GM23248 (cell line): ENCODE data around the gene LEF1. TPM values are rescaled to one million over a fixed set of nuclear protein-coding genes. Genes with fewer than 3 reads are reported as not detected.

Experiments
- DNase-seq: peaks from one replicate; pipeline ENCODE4 v3.0.0-alpha.2; 2015
- H2AFZ ChIP-seq: fragments of 200-600 bp; sonication (generic); 2 replicates; pipeline ENCODE4 v1.6.1; 2016; ENCODE audit warnings: antibody characterized with exemption
- H3F3A ChIP-seq: fragments of 200-600 bp; sonication (generic); 2 replicates; pipeline ENCODE4 v1.6.1; 2016; ENCODE audit warnings: mild to moderate bottlenecking, antibody characterized with exemption, mixed run types; ENCODE audit not compliant: insufficient read depth
- H3K27ac ChIP-seq: fragments of 200-600 bp; sonication (generic); 2 replicates; pipeline ENCODE4 v1.5.1; 2016; ENCODE audit warnings: mild to moderate bottlenecking
- H3K27me3 ChIP-seq: fragments of 200-600 bp; sonication (generic); replicated peaks from 2 replicates; pipeline ENCODE4 v1.6.1; 2016; ENCODE audit warnings: mild to moderate bottlenecking; ENCODE audit not compliant: insufficient read depth
- H3K36me3 ChIP-seq: fragments of 200-600 bp; sonication (generic); 2 replicates; pipeline ENCODE4 v1.6.1; 2016; ENCODE audit warnings: low read depth, mild to moderate bottlenecking
- H3K4me1 ChIP-seq: fragments of 200-600 bp; sonication (generic); 2 replicates; pipeline ENCODE4 v1.6.1; 2016; ENCODE audit warnings: mild to moderate bottlenecking; ENCODE audit not compliant: insufficient read depth
- H3K4me2 ChIP-seq: fragments of 200-600 bp; sonication (generic); one replicate; pipeline ENCODE4 v1.6.1; 2016; ENCODE audit warnings: mild to moderate bottlenecking; ENCODE audit not compliant: unreplicated experiment
- H3K4me3 ChIP-seq: fragments of 200-600 bp; sonication (generic); 2 replicates; pipeline ENCODE4 v1.5.1; 2016; ENCODE audit warnings: mild to moderate bottlenecking
- H3K79me2 ChIP-seq: fragments of 200-600 bp; sonication (generic); 2 replicates; pipeline ENCODE4 v1.6.1; 2016; ENCODE audit warnings: mild to moderate bottlenecking; ENCODE audit not compliant: insufficient read depth
- H3K9ac ChIP-seq: fragments of 200-600 bp; sonication (generic); 2 replicates; pipeline ENCODE4 v1.6.1; 2016; ENCODE audit warnings: mild to moderate bottlenecking
- H3K9me2 ChIP-seq: fragments of 200-600 bp; sonication (generic); 2 replicates; pipeline ENCODE4 v1.6.1; 2016; ENCODE audit warnings: mixed run types, mild to moderate bottlenecking, moderate library complexity; ENCODE audit not compliant: insufficient read depth
- H3K9me3 ChIP-seq: fragments of 200-600 bp; sonication (generic); one replicate; pipeline ENCODE4 v1.6.1; 2017; ENCODE audit warnings: low read depth
- H4K20me1 ChIP-seq: fragments of 200-600 bp; sonication (generic); 2 replicates; pipeline ENCODE4 v1.6.0; 2016; ENCODE audit not compliant: insufficient read depth
- EZH2 ChIP-seq: fragments of 200-600 bp; sonication (generic); IDR thresholded peaks from 2 replicates; pipeline ENCODE4 v1.6.1; 2018; ENCODE audit warnings: antibody characterized with exemption, mild to moderate bottlenecking; ENCODE audit not compliant: insufficient read depth, poor library complexity, severe bottlenecking
- EZH2phosphoT487 ChIP-seq: fragments of 200-600 bp; sonication (generic); IDR thresholded peaks from 2 replicates; pipeline ENCODE4 v1.6.1; 2018; ENCODE audit warnings: antibody characterized with exemption, moderate library complexity, mild to moderate bottlenecking, low read depth; ENCODE audit not compliant: insufficient read depth
- WGBS, 2 experiments: methylation state at CpG; one replicate each; pipeline ENCODE4 v1.1.6; 2015 to 2017; ENCODE audit warnings: low lambda C conversion rate in 2 of 2, low coverage in 1 of 2; ENCODE audit errors: missing lambda C conversion rate in 2 of 2; 5-methylcytosine and 5-hydroxymethylcytosine counted together
- in situ Hi-C: fragments of 300-500 bp; cut with MboI; formaldehyde crosslinking; loops from 2 replicates; pipeline ENCODE4 v1.15.0; 2020
- polyA plus RNA-seq: library from polyadenylated mRNA; unstranded; fragments of >200 nt; fragmentation: Nextera tagmentation; extraction: Ambion mirVana; gene quantifications from 2 replicates; pipeline ENCODE4 v1.2.1, GENCODE V29; 2016
- total RNA-seq: library from RNA; depleted of rRNA; stranded (reverse); fragments of >200 nt; shearing (Covaris generic); gene quantifications from 2 replicates; pipeline ENCODE4 v1.2.3, GENCODE V29; 2014; rRNA removed

Gene LEF1
- total RNA-seq (not detected in 2 replicates), polyA plus RNA-seq (0.23 TPM in 1 of 2 replicates, not detected in the other)

DNA sequence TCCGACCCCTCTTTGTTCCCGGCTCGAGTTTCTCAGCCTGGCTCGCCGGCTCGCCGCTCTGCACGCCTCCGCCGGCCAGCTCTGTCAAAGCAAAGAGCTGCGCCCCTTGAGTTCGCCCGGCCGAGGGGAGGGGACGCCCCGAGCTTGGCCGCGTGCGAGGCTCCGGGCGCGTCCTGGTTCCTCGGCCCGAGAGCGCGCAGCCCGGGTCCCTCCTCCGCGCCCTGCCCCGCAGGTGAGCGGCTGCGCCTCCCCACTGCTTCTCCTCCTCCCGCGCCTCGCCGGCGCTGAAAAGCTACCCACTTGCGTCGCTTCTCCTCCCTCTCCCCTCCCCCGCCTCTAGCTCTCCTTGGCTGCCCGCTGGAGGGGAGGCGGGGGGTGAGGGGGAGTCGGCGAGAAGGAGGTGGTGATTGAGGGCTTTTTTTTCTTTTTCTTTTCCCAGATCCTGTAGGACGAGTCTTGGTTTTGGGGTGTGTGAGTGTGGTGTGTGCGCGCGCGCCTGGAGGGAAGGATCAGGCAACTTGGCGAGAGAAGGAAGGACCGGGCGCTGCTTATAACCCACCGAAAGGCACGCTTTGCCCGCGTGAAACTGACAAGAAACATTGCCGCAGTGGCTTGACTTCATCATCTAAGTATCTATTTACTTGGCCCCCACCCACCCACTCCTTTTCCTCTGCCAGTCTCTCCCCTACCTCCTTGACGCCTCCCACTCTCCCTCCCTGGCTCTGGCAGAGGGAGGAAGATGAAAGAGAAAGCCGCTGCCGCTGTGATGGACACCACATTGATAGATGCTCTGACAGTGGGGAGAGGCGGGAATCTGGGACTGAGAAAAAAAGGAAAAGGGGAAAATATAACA lies at the start of gene LEF1:
Gene LEF1 (minus strand): TSS at position 262 of the 853 bp plus-strand sequence. CDS start 1,165 bp downstream, outside the sequence.
- H3F3A ChIP-seq: no peaks in the 10 kb centered on the region
- no peaks in the 10 kb centered on the region for H3K4me1 ChIP-seq
- peak; percentile 90 for TF ChIP-seq EZH2
- no peak for TF ChIP-seq EZH2phosphoT487
- H3K9me3 ChIP-seq: no peaks in the 10 kb centered on the region
- H4K20me1 ChIP-seq: no peaks in the 10 kb centered on the region
- peak; percentile 51 for DNase-seq
- peak within 1 kb of the TSS; percentile 89 for H2AFZ ChIP-seq
- no peaks in the 10 kb centered on the region for H3K36me3 ChIP-seq
- in situ Hi-C loops: no loop called here
- peaks cover 93% of the 10 kb centered on the region for H3K27me3 ChIP-seq
- H3K4me3 ChIP-seq: peak within 1 kb of the TSS; percentile 73
- H3K9ac ChIP-seq: no peak within 1 kb of the TSS
- no peaks in the 10 kb centered on the region for H3K79me2 ChIP-seq
- H3K27ac ChIP-seq: no peak within 1 kb of the TSS
- no peaks in the 10 kb centered on the region for H3K9me2 ChIP-seq
- WGBS, 2 experiments: 1 to 2% methylated on average over 25 to 56 of the region's 61 CpGs
- H3K4me2 ChIP-seq: peak within 1 kb of the TSS; percentile 96

DNA sequence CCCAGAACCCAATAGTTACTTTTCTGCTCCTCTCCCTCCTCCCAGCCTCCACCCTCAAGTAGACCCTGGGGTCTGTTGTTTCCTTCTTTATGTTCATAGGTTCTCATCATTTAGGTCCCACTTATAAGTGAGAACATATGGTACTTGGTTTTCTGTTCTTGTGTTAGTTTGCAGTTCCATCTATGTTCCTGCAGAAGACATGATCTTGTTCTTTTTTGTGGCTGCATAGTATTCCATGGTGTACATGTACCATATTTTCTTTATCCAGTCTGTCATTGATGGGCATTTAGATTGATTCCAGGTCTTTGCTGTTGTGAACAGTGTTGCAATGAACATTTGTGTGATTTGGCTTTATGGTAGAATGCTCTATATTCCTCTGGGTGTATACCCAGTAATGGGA lies 47.8 kb upstream of the LEF1 start:
- H3K4me2 ChIP-seq: no peak overlapping the region
- no peaks in the 10 kb centered on the region for H3F3A ChIP-seq
- H3K27me3 ChIP-seq: no peaks in the 10 kb centered on the region
- no peaks in the 10 kb centered on the region for H3K36me3 ChIP-seq
- H3K79me2 ChIP-seq: no peaks in the 10 kb centered on the region
- H3K4me1 ChIP-seq: no peaks in the 10 kb centered on the region
- no peak overlapping the region for H3K4me3 ChIP-seq
- no peak overlapping the region for H3K27ac ChIP-seq
- no peak for DNase-seq
- H3K9me2 ChIP-seq: no peaks in the 10 kb centered on the region
- no peaks in the 10 kb centered on the region for H4K20me1 ChIP-seq
- H2AFZ ChIP-seq: no peak overlapping the region
- no peak overlapping the region for H3K9ac ChIP-seq
- in situ Hi-C loops: no loop called here
- H3K9me3 ChIP-seq: no peaks in the 10 kb centered on the region
- TF ChIP-seq EZH2phosphoT487 (no peak), EZH2 (no peak)

DNA sequence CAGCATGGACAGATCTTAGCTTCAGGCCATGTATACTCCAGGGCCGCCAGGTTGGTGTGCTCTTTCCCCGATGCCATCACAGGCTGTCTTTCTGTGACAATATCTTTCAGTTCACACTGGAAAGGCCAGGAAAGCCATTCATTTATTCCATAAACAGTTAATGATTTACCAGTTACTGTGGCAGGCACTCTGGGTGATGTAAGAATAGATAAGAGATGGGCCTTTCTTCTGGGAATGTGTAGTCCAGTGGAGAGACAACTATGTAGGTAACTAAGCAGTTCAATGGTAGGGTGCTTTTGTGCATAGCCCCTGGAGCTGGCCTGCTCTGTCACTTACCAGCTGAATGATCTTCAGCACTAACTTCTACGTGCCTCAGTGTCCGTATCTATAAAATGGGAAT lies 46.3 kb upstream of the LEF1 start:
- Histone ChIP-seq H3K9me3 (no peaks in the 10 kb centered on the region), H3K9me2 (no peaks in the 10 kb centered on the region), H3K79me2 (no peaks in the 10 kb centered on the region), H2AFZ (no peak overlapping the region), H3K4me1 (no peaks in the 10 kb centered on the region), H3K9ac (no peak overlapping the region), H3K36me3 (no peaks in the 10 kb centered on the region), H3F3A (no peaks in the 10 kb centered on the region), H3K4me3 (no peak overlapping the region), H3K27ac (no peak overlapping the region), H3K27me3 (no peaks in the 10 kb centered on the region), H3K4me2 (no peak overlapping the region), H4K20me1 (no peaks in the 10 kb centered on the region)
- WGBS, 2 experiments: 33 to 50% methylated on average over 4 of the region's 4 CpGs
- no peak for DNase-seq
- in situ Hi-C loops: no loop called here
- TF ChIP-seq EZH2phosphoT487 (no peak), EZH2 (no peak)

GRCh38 chr4:108213723-108214122 lies 45.0 kb upstream of the LEF1 start:
- H3K27me3 ChIP-seq: no peaks in the 10 kb centered on the region
- in situ Hi-C loops: no loop called here
- DNase-seq: no peak
- no peak overlapping the region for H3K9ac ChIP-seq
- no peaks in the 10 kb centered on the region for H4K20me1 ChIP-seq
- WGBS, 2 experiments: 50 to 59% methylated on average over 4 of the region's 4 CpGs
- no peaks in the 10 kb centered on the region for H3K4me1 ChIP-seq
- no peak overlapping the region for H3K4me2 ChIP-seq
- no peak overlapping the region for H3K27ac ChIP-seq
- no peaks in the 10 kb centered on the region for H3F3A ChIP-seq
- H3K36me3 ChIP-seq: no peaks in the 10 kb centered on the region
- no peak overlapping the region for H3K4me3 ChIP-seq
- H3K9me2 ChIP-seq: no peaks in the 10 kb centered on the region
- H2AFZ ChIP-seq: no peak overlapping the region
- TF ChIP-seq EZH2phosphoT487: no peak
- no peak for TF ChIP-seq EZH2
- H3K9me3 ChIP-seq: no peaks in the 10 kb centered on the region
- H3K79me2 ChIP-seq: no peaks in the 10 kb centered on the region
